H1 (cell line): ENCODE measurements around the gene MEIOSIN. TPM values are rescaled to one million over a fixed set of nuclear protein-coding genes. Genes with fewer than 3 reads are reported as not detected.

ENCODE experiments used
- SIN3A ChIP-seq, 2 experiments: IDR thresholded peaks in 1 of 2; conservative IDR thresholded peaks in 1 of 2; 2 replicates each; pipeline ENCODE4 v1.6.1; 2011 to 2012; ENCODE audit warnings: low read length in 2 of 2, improper control_type of control experiment in 1 of 2, low read depth in 1 of 2, mild to moderate bottlenecking in 1 of 2
- polyA plus RNA-seq, 7 experiments: library from polyadenylated mRNA; depleted of rRNA in 3 of 7; stranded (reverse) in 5 of 7; unstranded in 2 of 7; fragments of >200 nt in 5 of 7; fragments of 200-250 nt in 2 of 7; gene quantifications; 1 replicate in 5 of 7; 2 replicates in 1 of 7; 4 replicates in 1 of 7; pipeline versions ENCODE4 v1.2.1 to v1.2.3, GENCODE V29; 2011 to 2013; ENCODE audit warnings: missing spikeins in 2 of 7, mixed read lengths in 2 of 7
- total RNA-seq: library from RNA; stranded (reverse); fragmentation: NEBNext Ultra II Directional; extraction: Animal tissue kit (Norgen Biotek cat#: 25700); gene quantifications from 2 replicates; pipeline ENCODE4 v1.2.1, GENCODE V29; 2021

MEIOSIN gene
- total and polyA plus RNA-seq, 2 of the 8 experiments (the other 6 are each of a cell fraction or from before 2014, with no cell fraction given), result 0.11 TPM; not detected in 1

GRCh38 chr19:45752639-45753038 lies 19.4 kb downstream of the MEIOSIN start (continued):
- TF ChIP-seq SIN3A (conservative IDR thresholded peaks at IDR 0.05 in 1 of 2, IDR thresholded peaks at IDR 0.05 in 1 of 2; ENCODE audit: low read depth in 1 of 2, low read length in 2 of 2), result no peak
